ENCODE results near the gene FLACC1.

The FLACC1 gene

GRCh38 chr2:201347138-201347537, 10.0 kb downstream of the FLACC1 start:
- peak overlapping the region; percentile 83 for H3K27ac ChIP-seq
- no peak overlapping the region for H3K4me3 ChIP-seq (ENCODE audit: low read depth, low read length)
- no peaks in the 10 kb centered on the region for H3K36me3 ChIP-seq
- H3K9me3 ChIP-seq (ENCODE audit: severe bottlenecking): no peaks in the 10 kb centered on the region
- H3K27me3 ChIP-seq (ENCODE audit: insufficient read depth, low read depth, severe bottlenecking): no peaks in the 10 kb centered on the region
- no peak for TF ChIP-seq CTCF (IDR thresholded peaks at IDR 0.05; ENCODE audit: low read depth, low read length)
- DNase-seq: peak; percentile 28

GRCh38 chr2:201345625-201346213, 11.4 kb downstream of the FLACC1 start:
- Histone ChIP-seq H3K27me3 (ENCODE audit: insufficient read depth, low read depth, severe bottlenecking) (no peaks in the 10 kb centered on the region), H3K9me3 (ENCODE audit: severe bottlenecking) (no peaks in the 10 kb centered on the region), H3K36me3 (no peaks in the 10 kb centered on the region), H3K27ac (peak overlapping the region; percentile 83), H3K4me3 (ENCODE audit: low read depth, low read length) (peak overlapping the region; percentile 22)
- DNase-seq: peak; percentile 84
- TF ChIP-seq CTCF (IDR thresholded peaks at IDR 0.05; ENCODE audit: low read depth, low read length): no peak

- Histone ChIP-seq H3K36me3 (no peaks in the 10 kb centered on the region), H3K27me3 (ENCODE audit: insufficient read depth, low read depth, severe bottlenecking) (no peaks in the 10 kb centered on the region), H3K27ac (peak overlapping the region; percentile 74), H3K4me3 (ENCODE audit: low read depth, low read length) (no peak overlapping the region), H3K9me3 (ENCODE audit: severe bottlenecking) (no peaks in the 10 kb centered on the region)
- peak; percentile 42; the same call in 1 of the 2 replicates for TF ChIP-seq CTCF (IDR thresholded peaks at IDR 0.05; ENCODE audit: low read depth, low read length)
- DNase-seq: peak; percentile 36
Observed at GRCh38 chr2:201344663-201345366, 12.3 kb downstream of the FLACC1 start.

- Histone ChIP-seq H3K36me3 (no peaks in the 10 kb centered on the region), H3K4me3 (ENCODE audit: low read depth, low read length) (no peak overlapping the region), H3K27me3 (ENCODE audit: insufficient read depth, low read depth, severe bottlenecking) (no peaks in the 10 kb centered on the region), H3K27ac (peak overlapping the region; percentile 74), H3K9me3 (ENCODE audit: severe bottlenecking) (peaks cover 3% of the 10 kb centered on the region)
- DNase-seq: peak; percentile 66
- no peak for TF ChIP-seq CTCF (IDR thresholded peaks at IDR 0.05; ENCODE audit: low read depth, low read length)
Observed at GRCh38 chr2:201343559-201343958, 13.6 kb downstream of the FLACC1 start.

- Histone ChIP-seq H3K36me3 (no peaks in the 10 kb centered on the region), H3K27me3 (ENCODE audit: insufficient read depth, low read depth, severe bottlenecking) (no peaks in the 10 kb centered on the region), H3K9me3 (ENCODE audit: severe bottlenecking) (peaks cover 5% of the 10 kb centered on the region), H3K27ac (peak overlapping the region; percentile 74), H3K4me3 (ENCODE audit: low read depth, low read length) (no peak overlapping the region)
- no peak for TF ChIP-seq CTCF (IDR thresholded peaks at IDR 0.05; ENCODE audit: low read depth, low read length)
- no peak for DNase-seq
Observed at GRCh38 chr2:201342923-201343322, 14.2 kb downstream of the FLACC1 start.

Data from WERI-Rb-1 (cell line).